Transverse colon (tissue), 3 donors: Measurements from ENCODE around the gene C19orf73.

Source experiments
- POLR2A ChIP-seq: fragments of 450-650 bp; IDR thresholded peaks from one replicate; pipeline ENCODE4 v1.6.1; 2016; ENCODE audit warnings: antibody characterized with exemption, mild to moderate bottlenecking, moderate library complexity
- TF ChIP-seq, protein P1 (sequence below), 5 experiments: fragments of 200-600 bp in 3 of 5; fragments of 450-650 bp in 2 of 5; sonication (generic) in 3 of 5; IDR thresholded peaks; 1 replicate in 2 of 5; 2 replicates in 3 of 5; pipeline ENCODE4 v1.5.1; 2016 to 2017; ENCODE audit warnings: antibody characterized with exemption in 5 of 5, inconsistent platforms in 3 of 5, mild to moderate bottlenecking in 2 of 5, moderate library complexity in 1 of 5

- no peak for TF ChIP-seq POLR2A
- TF ChIP-seq, protein P1, sequence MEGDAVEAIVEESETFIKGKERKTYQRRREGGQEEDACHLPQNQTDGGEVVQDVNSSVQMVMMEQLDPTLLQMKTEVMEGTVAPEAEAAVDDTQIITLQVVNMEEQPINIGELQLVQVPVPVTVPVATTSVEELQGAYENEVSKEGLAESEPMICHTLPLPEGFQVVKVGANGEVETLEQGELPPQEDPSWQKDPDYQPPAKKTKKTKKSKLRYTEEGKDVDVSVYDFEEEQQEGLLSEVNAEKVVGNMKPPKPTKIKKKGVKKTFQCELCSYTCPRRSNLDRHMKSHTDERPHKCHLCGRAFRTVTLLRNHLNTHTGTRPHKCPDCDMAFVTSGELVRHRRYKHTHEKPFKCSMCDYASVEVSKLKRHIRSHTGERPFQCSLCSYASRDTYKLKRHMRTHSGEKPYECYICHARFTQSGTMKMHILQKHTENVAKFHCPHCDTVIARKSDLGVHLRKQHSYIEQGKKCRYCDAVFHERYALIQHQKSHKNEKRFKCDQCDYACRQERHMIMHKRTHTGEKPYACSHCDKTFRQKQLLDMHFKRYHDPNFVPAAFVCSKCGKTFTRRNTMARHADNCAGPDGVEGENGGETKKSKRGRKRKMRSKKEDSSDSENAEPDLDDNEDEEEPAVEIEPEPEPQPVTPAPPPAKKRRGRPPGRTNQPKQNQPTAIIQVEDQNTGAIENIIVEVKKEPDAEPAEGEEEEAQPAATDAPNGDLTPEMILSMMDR (IDR thresholded peaks at IDR 0.05), result no peak
Measured at GRCh38 chr19:49069026-49069425, 49.9 kb downstream of the C19orf73 start.
